ENCODE data around the gene CCZ1.

DNA sequence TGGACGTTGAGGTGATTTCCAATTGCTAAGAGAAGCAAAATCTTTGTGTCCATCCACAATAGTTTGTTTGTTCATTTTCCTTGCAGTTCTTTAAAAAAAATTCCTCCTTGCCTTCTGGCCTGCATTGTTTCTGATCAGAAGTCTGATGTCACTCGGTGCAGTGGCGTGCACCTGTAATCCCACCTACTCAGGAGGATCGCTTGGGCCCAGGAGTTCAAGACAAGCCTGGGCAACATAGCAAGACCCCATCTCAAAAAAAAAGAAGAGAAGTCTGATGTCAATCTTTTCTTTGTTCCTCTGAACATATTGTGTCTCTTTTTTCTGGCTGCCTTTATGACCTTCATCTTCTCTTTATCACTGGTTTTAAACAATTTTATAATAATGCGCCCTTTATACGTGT, 31.5 kb upstream of the CCZ1 start:
- TF ChIP-seq, protein P1, sequence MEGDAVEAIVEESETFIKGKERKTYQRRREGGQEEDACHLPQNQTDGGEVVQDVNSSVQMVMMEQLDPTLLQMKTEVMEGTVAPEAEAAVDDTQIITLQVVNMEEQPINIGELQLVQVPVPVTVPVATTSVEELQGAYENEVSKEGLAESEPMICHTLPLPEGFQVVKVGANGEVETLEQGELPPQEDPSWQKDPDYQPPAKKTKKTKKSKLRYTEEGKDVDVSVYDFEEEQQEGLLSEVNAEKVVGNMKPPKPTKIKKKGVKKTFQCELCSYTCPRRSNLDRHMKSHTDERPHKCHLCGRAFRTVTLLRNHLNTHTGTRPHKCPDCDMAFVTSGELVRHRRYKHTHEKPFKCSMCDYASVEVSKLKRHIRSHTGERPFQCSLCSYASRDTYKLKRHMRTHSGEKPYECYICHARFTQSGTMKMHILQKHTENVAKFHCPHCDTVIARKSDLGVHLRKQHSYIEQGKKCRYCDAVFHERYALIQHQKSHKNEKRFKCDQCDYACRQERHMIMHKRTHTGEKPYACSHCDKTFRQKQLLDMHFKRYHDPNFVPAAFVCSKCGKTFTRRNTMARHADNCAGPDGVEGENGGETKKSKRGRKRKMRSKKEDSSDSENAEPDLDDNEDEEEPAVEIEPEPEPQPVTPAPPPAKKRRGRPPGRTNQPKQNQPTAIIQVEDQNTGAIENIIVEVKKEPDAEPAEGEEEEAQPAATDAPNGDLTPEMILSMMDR (conservative IDR thresholded peaks at IDR 0.05; ENCODE audit: low read depth, low read length), result no peak
- TF ChIP-seq EZH2 (IDR thresholded peaks at IDR 0.05; ENCODE audit: borderline replicate concordance, low read depth, low read length, poor library complexity, severe bottlenecking), result no peak
